Cardiac muscle cell (in vitro differentiated cells and primary cell): ENCODE data around the gene UNC80. TPM values are rescaled to one million over a fixed set of nuclear protein-coding genes. Genes with fewer than 3 reads are reported as not detected.
"Not testable (repeated sequence)": the region's sequence is repeated elsewhere in the genome, so short reads cannot be mapped to it uniquely, and the experiment has no call there.

Source experiments
- DNase-seq, 2 donors: peaks; one replicate each; pipeline versions ENCODE4 v3.0.0 to v3.0.0-alpha.2; 2010 to 2017; ENCODE audit warnings: low read depth in 1 of 2, low spot score in 1 of 2
- H3K27ac ChIP-seq: fragments of 200-600 bp; sonication (generic); 2 replicates; pipeline ENCODE4 v1.5.1; 2016
- H3K27me3 ChIP-seq: fragments of 200-600 bp; sonication (generic); 2 replicates; pipeline ENCODE4 v1.6.0; 2016; ENCODE audit warnings: control low read depth
- H3K36me3 ChIP-seq: fragments of 200-600 bp; sonication (generic); 2 replicates; pipeline ENCODE4 v1.5.1; 2016; ENCODE audit warnings: control low read depth
- H3K4me1 ChIP-seq: fragments of 200-600 bp; sonication (generic); 2 replicates; pipeline ENCODE4 v1.8.1; 2017; ENCODE audit warnings: low read depth, mild to moderate bottlenecking, mixed run types
- H3K4me3 ChIP-seq: fragments of 200-600 bp; sonication (generic); 2 replicates; pipeline ENCODE4 v1.5.1; 2016; ENCODE audit warnings: mild to moderate bottlenecking
- H3K9me3 ChIP-seq: fragments of 200-600 bp; sonication (generic); 2 replicates; pipeline ENCODE4 v1.5.1; 2017; ENCODE audit warnings: low read depth, mild to moderate bottlenecking, control low read depth
- polyA plus RNA-seq: library from polyadenylated mRNA; unstranded; fragments of >200 nt; fragmentation: Nextera tagmentation; extraction: Ambion mirVana; gene quantifications from 2 replicates; pipeline ENCODE4 v1.2.1, GENCODE V29; 2016
- total RNA-seq: library from RNA; depleted of rRNA; stranded (reverse); fragments of >200 nt; gene quantifications from 2 replicates; pipeline ENCODE4 v1.2.3, GENCODE V29; 2016
- TF ChIP-seq, protein P1 (sequence below): IDR thresholded peaks from 2 replicates; pipeline ENCODE4 v1.5.1; 2012; ENCODE audit warnings: low read depth, mild to moderate bottlenecking, low read length

UNC80 gene
- total and polyA plus RNA-seq, 2 experiments from 2014 or later = 0.39 to 0.54 TPM

DNA sequence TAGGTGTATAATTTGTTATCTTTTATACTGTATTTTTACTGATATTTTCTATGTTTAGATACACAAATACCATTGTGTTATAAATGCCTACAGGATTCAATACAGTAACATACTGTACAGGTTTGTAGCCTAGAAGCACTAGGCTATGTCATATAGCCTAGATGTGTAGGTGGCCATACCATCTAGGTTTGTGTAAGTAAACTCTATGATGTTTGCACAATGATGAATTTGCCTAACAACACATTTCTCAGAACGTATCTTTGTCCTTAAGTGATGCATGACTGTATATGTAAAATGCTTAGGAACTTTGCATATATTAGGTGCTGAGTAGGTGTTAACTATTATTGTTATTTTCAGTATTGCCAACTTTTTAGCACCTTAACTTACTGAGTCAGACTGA lies 17.3 kb downstream of the UNC80 start:
- TF ChIP-seq, protein P1, sequence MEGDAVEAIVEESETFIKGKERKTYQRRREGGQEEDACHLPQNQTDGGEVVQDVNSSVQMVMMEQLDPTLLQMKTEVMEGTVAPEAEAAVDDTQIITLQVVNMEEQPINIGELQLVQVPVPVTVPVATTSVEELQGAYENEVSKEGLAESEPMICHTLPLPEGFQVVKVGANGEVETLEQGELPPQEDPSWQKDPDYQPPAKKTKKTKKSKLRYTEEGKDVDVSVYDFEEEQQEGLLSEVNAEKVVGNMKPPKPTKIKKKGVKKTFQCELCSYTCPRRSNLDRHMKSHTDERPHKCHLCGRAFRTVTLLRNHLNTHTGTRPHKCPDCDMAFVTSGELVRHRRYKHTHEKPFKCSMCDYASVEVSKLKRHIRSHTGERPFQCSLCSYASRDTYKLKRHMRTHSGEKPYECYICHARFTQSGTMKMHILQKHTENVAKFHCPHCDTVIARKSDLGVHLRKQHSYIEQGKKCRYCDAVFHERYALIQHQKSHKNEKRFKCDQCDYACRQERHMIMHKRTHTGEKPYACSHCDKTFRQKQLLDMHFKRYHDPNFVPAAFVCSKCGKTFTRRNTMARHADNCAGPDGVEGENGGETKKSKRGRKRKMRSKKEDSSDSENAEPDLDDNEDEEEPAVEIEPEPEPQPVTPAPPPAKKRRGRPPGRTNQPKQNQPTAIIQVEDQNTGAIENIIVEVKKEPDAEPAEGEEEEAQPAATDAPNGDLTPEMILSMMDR = no peak
- H3K4me1 ChIP-seq = no peaks in the 10 kb centered on the region

DNA sequence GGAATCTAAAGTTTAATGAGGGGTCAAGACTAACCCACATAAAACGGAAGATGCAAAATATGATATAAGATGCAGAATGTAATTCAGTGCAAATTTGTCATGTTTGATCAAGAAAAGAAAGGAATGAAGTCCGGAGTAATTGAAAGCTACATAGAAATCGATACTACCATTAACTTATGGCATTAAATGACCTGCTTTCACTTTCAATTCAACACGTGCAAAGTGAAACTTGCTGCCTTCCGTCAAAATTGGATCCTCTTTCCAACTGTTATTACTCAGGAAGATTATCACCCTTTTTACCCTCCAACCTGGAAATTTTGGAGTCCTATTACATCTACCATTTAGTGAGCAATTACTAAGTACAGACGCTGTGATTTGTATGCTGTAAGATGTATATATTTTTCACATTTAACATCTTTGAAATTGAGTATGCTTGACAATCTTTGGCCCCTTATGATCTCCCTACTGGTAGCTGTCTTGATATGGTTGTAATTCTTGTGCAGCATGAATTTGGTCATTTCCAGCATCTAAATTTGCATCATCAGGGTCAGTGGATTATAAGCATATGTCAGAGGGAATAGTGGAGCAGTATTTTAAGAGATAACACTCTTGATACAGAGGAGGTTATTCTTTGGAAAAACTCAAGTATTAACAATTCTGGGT lies 18.6 kb downstream of the UNC80 start:
- Histone ChIP-seq H3K9me3 (no peaks in the 10 kb centered on the region), H3K4me1 (no peaks in the 10 kb centered on the region), H3K27ac (no peak overlapping the region), H3K27me3 (no peaks in the 10 kb centered on the region), H3K4me3 (no peak overlapping the region), H3K36me3 (no peaks in the 10 kb centered on the region)
- DNase-seq = no peak
- TF ChIP-seq, protein P1 = no peak

More for the DNA sequence above, 17.3 kb downstream of the UNC80 start:
- DNase-seq = no peak
- H3K36me3 ChIP-seq = no peaks in the 10 kb centered on the region
- no peak overlapping the region for H3K27ac ChIP-seq
- H3K9me3 ChIP-seq = no peaks in the 10 kb centered on the region
- H3K27me3 ChIP-seq = no peaks in the 10 kb centered on the region
- no peak overlapping the region for H3K4me3 ChIP-seq

DNA sequence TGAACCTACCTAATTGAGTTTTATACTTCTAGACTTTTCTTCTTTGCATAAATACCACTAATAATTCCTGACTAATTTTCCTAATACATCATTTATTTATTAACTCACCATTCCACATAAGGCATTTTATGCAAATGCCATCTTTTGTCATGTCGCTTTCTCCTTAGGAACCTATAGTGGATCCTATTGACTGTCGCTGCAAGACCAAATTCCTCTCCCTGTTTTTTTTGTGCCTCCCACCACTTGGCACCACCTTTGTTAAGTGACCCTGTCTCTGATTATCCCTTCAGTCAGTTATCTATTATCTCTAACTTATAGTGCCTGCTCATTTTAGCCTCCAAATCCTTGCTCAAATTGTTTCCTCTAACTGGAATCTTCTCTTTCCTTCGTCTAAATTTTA lies 19.5 kb downstream of the UNC80 start:
- H3K36me3 ChIP-seq = no peaks in the 10 kb centered on the region
- no peaks in the 10 kb centered on the region for H3K9me3 ChIP-seq
- no peak for DNase-seq
- H3K4me3 ChIP-seq = no peak overlapping the region
- H3K4me1 ChIP-seq = no peaks in the 10 kb centered on the region
- no peak overlapping the region for H3K27ac ChIP-seq
- TF ChIP-seq, protein P1 = no peak
- H3K27me3 ChIP-seq = no peaks in the 10 kb centered on the region

DNA sequence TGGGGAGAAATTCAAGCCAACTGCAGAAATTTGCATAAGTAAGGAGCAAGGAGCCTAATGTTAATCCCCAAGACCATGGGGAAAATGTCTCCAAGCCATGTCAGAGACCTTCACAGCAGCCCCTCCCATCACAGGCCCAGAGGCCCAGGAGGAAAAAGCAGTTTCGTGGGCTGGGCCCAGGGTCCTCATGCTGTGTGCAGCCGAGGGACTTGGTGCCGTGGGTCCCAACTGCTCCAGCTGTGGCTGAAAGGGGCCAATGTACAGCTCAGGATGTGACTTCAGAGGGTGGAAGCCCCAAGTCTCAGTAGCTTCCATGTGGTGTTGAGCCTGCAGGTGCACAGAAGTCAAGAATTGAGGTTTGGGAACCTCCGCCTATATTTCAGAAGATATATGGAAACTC lies 23.8 kb downstream of the UNC80 start:
- DNase-seq, H3K4me3 ChIP-seq, H3K36me3 ChIP-seq, H3K4me1 ChIP-seq, H3K27ac ChIP-seq, H3K27me3 ChIP-seq, H3K9me3 ChIP-seq: not testable (repeated sequence)

DNA sequence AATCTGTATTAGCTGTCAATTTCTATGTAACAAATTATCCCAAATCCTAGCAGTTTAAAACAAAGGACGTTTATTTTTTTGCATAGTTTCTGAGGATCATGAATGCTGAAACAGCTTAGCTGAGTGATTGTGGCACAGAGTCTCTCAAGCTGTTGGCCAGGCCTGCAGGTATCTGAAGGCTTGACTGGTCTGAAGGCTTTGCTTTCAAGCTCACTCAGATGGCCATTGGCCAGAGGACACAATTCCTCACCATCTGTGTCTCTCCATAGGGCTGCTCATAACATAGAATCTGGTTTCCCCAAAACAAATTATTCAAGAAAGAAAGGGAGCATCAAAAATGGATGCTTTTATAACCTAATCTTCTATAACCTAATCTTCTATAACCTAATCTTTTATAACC lies 33.7 kb downstream of the UNC80 start:
- Histone ChIP-seq H3K27ac (no peak overlapping the region), H3K4me3 (no peak overlapping the region), H3K36me3 (no peaks in the 10 kb centered on the region), H3K27me3 (no peaks in the 10 kb centered on the region), H3K9me3 (no peaks in the 10 kb centered on the region), H3K4me1 (no peaks in the 10 kb centered on the region)
- no peak for DNase-seq
- TF ChIP-seq, protein P1 = no peak

DNA sequence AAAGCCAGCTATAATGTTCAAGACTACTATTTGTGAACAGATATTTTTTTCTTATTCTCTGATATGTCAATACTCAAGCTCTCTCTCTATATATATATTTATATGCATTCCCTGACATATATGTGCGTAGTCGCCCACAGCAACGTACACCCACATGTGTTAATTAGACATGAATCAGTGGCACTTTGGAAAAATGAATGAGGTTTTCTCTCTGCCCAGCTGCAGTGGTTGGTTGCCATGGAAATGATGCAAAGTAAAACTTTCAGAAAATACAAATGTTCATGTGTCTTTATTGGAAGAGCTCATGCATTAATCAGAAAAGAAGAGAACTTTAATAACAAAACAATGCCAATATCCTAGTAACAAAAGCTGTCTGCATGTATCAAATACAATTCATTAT lies 34.7 kb downstream of the UNC80 start:
- H3K9me3 ChIP-seq = no peaks in the 10 kb centered on the region
- no peaks in the 10 kb centered on the region for H3K4me1 ChIP-seq
- H3K27ac ChIP-seq = no peak overlapping the region
- H3K27me3 ChIP-seq = no peaks in the 10 kb centered on the region
- TF ChIP-seq, protein P1 = no peak
- H3K36me3 ChIP-seq = no peaks in the 10 kb centered on the region
- no peak overlapping the region for H3K4me3 ChIP-seq
- DNase-seq = no peak
